GM12891 (cell line): ENCODE data around the gene PAQR5.

Experiments
- DNase-seq: peaks from one replicate; pipeline ENCODE4 v3.0.0; 2011; ENCODE audit warnings: low spot score; ENCODE audit not compliant: insufficient read length
- FAIRE-seq: peaks from 2 replicates; lab custom pipeline; 2011; peaks lifted over from hg19 to GRCh38; lab: Jason Lieb, UNC
- PAX5 ChIP-seq: IDR thresholded peaks from 2 replicates; pipeline ENCODE4 v1.6.1; 2011; ENCODE audit warnings: low read length, moderate library complexity, mild to moderate bottlenecking; ENCODE audit not compliant: insufficient read depth, severe bottlenecking
- POLR2A ChIP-seq: IDR thresholded peaks from 2 replicates; pipeline ENCODE4 v1.6.1; 2011; ENCODE audit warnings: low read depth, low read length, control low read depth
- POLR2AphosphoS5 ChIP-seq: IDR thresholded peaks from 2 replicates; pipeline ENCODE4 v1.6.1; 2011; ENCODE audit warnings: low read depth, low read length, control low read depth
- POU2F2 ChIP-seq: IDR thresholded peaks from 2 replicates; pipeline ENCODE4 v1.6.1; 2011; ENCODE audit warnings: low read depth, mild to moderate bottlenecking, control low read depth, low read length, moderate library complexity
- SPI1 ChIP-seq: IDR thresholded peaks from 2 replicates; pipeline ENCODE4 v1.6.1; 2011; ENCODE audit warnings: low read depth, low read length, control low read depth
- TAF1 ChIP-seq: IDR thresholded peaks from 2 replicates; pipeline ENCODE4 v1.6.1; 2011; ENCODE audit warnings: low read depth, low read length, control low read depth

PAQR5 gene

GRCh38 chr15:69402816-69403215 is 104.1 kb downstream of the PAQR5 start:
- no peak for FAIRE-seq
- TF ChIP-seq POU2F2: no peak
- TF ChIP-seq TAF1: no peak
- TF ChIP-seq POLR2A: no peak
- no peak for TF ChIP-seq SPI1
- no peak for TF ChIP-seq PAX5
- TF ChIP-seq POLR2AphosphoS5: no peak
- no peak for DNase-seq

- TF ChIP-seq SPI1 (no peak), TAF1 (no peak), POLR2AphosphoS5 (no peak), POLR2A (no peak), PAX5 (no peak), POU2F2 (no peak)
- FAIRE-seq: no peak
- no peak for DNase-seq
These were observed 104.9 kb downstream of the PAQR5 start for GRCh38 chr15:69403594-69403993.

DNA sequence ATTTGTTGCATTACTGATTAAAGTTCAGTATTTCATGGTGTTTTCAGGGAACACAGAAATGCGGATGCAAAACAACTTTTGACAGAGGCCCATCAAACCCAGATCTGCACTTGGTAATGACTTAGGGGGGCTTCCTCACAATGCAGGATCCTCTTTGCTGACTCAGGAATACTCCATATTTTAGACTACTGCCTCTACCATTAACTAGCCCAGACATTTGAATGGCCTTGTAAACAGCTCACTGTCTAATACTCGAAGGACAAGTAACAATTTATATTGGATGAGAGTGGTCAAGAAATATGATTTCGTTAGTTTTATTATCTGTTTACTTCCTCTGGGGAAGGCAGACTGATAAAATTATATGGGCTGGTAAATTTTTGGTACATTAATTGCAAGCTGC is 106.4 kb downstream of the PAQR5 start:
- no peak for FAIRE-seq
- TF ChIP-seq TAF1 (no peak), POLR2A (no peak), PAX5 (no peak), POU2F2 (no peak), POLR2AphosphoS5 (no peak), SPI1 (no peak)
- no peak for DNase-seq

DNA sequence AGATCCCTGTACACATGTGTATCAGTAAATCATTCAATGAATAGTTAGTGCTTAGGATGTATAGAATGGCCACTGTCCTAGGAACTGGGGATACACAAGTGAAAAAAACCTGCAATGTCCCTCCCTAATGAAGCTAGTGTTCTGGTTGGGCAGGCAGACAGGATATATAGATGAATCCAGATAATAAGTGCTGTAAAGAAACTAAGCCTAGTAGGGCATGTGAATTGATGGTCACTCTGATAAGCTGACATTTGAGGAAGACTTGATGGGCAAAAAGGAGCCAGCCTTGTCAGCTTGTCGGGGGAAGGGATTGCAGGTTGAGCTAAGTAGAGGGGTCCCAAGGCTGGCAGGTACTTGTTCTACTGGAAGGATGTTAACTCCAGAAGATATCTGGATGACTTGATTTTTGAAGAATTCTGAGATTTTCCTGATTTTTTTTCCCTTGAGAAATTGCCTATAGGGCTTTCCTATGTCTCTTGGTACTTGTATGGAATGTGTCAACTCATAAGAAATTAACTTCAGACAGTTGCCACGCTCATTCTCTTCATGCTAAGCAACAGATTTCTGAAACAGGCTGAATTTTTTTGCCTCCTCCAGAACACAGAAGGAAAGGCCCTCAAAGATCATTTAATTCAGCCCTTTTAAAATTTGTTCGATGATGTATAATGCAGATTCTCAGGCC is 109.1 kb downstream of the PAQR5 start:
- FAIRE-seq: no peak
- no peak for TF ChIP-seq POLR2AphosphoS5
- TF ChIP-seq POLR2A: no peak
- no peak for TF ChIP-seq PAX5
- TF ChIP-seq TAF1: no peak
- no peak for TF ChIP-seq POU2F2
- TF ChIP-seq SPI1: no peak
- no peak for DNase-seq

GRCh38 chr15:69408841-69409240 is 110.1 kb downstream of the PAQR5 start:
- DNase-seq (no peak), FAIRE-seq (no peak)
- TF ChIP-seq TAF1 (no peak), POLR2A (no peak), PAX5 (no peak), POU2F2 (no peak), POLR2AphosphoS5 (no peak), SPI1 (no peak)

DNA sequence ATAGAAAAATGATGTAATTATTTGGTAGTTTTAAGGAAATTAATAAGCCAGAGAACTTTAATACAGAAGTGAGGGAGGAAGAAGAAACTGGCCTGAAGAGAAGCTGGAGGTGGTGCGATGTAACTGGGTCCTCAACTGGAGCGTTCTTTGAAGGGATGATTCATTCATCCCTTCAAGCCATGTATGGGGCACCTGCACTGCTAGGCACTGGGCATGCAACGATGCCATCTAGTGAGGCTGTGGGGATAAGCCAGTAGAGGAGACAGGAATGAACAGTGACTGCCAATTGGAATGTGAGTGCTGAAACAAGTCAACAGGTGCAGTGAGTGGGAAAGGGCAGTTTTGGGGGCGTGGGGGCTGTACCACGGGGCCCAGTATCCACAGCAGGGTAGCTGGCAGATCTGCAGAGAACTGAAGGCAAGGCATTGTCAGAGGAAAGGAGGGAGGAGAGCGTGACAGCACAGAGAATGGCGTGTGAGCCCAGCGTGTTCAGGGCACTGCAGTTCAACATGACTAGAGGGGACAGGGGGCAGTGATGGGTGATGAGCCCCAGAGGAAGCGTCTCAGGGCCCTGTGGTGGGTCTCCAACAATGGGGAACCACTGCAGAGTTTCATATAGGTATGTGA is 111.6 kb downstream of the PAQR5 start:
- TF ChIP-seq TAF1 (no peak), POLR2A (no peak), SPI1 (no peak), POLR2AphosphoS5 (no peak), POU2F2 (no peak), PAX5 (no peak)
- DNase-seq (no peak), FAIRE-seq (no peak)

- FAIRE-seq (no peak), DNase-seq (no peak)
- no peak for TF ChIP-seq POU2F2
- no peak for TF ChIP-seq TAF1
- TF ChIP-seq POLR2A: no peak
- no peak for TF ChIP-seq PAX5
- TF ChIP-seq SPI1: no peak
- no peak for TF ChIP-seq POLR2AphosphoS5
These were observed 113.6 kb downstream of the PAQR5 start for GRCh38 chr15:69412274-69412673.

DNA sequence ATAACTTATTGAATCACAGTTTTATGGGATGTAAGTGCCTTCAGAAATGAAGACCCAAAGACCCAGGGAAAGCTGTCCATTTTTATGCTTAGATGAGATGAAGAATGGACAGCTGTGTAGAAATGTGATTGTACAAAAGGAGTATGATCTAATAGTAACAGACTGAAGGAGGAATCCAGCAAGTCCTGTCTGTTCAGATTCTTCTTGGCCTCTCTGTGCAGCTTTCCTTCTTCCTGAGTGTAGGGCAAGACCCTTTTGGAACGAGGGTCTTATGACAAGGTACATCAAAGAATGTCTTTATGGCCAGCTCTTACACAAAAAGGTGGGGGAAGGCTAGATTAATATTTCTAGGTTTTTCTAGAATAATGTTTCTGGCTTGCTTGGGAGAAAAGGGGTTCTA is 114.0 kb downstream of the PAQR5 start:
- DNase-seq (no peak), FAIRE-seq (no peak)
- TF ChIP-seq POLR2A (no peak), TAF1 (no peak), POU2F2 (no peak), POLR2AphosphoS5 (no peak), PAX5 (no peak), SPI1 (no peak)

GRCh38 chr15:69413822-69414700 is 115.3 kb downstream of the PAQR5 start, which contains the start of gene KIF23:
Gene KIF23, plus strand, starts transcription at chr15:69414349. Its CDS starts 117 bp downstream, at chr15:69414466.
- DNase-seq (peak; percentile 92), FAIRE-seq (peak; percentile 96)
- TF ChIP-seq POLR2AphosphoS5 (0 out of 2 replicates have a peak, but pooled peaks have one; percentile 22), TAF1 (no peak), POLR2A (peak; percentile 66), POU2F2 (0 out of 2 replicates have a peak, but pooled peaks have one; percentile 21), SPI1 (peak; percentile 46)
